ENCODE results near the gene PLA2G4B. TPM values are rescaled to one million over a fixed set of nuclear protein-coding genes. Genes with fewer than 3 reads are reported as not detected.

PLA2G4B gene
- total RNA-seq, 1 experiment from 2014 or later, result 4.1 TPM

DNA sequence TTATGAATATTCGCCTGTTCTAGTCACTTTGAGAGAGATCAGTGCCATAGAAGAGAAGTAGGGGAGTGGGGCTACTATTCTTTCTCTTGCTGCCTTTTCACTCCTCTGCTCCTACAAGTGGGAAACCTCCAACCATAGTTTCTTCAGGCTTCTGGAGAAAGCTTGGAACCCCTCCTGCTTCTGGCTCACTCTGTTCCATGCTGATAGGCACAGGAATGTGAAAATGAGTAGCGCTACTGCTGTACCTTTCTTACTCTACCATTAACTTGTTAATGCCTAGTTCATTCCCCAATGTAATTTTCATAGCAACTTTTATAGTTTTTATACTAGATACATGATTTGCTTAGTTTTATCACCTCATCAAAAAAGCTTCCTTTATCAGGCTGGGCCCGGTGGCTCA lies 37.5 kb upstream of the PLA2G4B start:
- no TSS peak for BruUV-seq (replicated peaks)
- no peaks in the 10 kb centered on the region for H3K9me3 Mint-ChIP-seq (ENCODE audit: low read depth, unreplicated experiment)
- CTCF ChIA-PET, result no interaction called here
- no peak overlapping the region for H3K27ac Mint-ChIP-seq (ENCODE audit: unreplicated experiment)
- H3K4me3 Mint-ChIP-seq (ENCODE audit: low read depth, unreplicated experiment), result no peak overlapping the region
- no peaks in the 10 kb centered on the region for H3K4me1 Mint-ChIP-seq (ENCODE audit: low read depth, unreplicated experiment)
- intact Hi-C loops (cut with micrococcal nuclease; ENCODE audit: unreplicated experiment), result no loop called here
- no peaks in the 10 kb centered on the region for H3K27me3 Mint-ChIP-seq (ENCODE audit: unreplicated experiment)
- DNase-seq, result no peak
- no peaks in the 10 kb centered on the region for H3K36me3 Mint-ChIP-seq (ENCODE audit: insufficient read depth, unreplicated experiment)
- TF ChIP-seq, protein P1, sequence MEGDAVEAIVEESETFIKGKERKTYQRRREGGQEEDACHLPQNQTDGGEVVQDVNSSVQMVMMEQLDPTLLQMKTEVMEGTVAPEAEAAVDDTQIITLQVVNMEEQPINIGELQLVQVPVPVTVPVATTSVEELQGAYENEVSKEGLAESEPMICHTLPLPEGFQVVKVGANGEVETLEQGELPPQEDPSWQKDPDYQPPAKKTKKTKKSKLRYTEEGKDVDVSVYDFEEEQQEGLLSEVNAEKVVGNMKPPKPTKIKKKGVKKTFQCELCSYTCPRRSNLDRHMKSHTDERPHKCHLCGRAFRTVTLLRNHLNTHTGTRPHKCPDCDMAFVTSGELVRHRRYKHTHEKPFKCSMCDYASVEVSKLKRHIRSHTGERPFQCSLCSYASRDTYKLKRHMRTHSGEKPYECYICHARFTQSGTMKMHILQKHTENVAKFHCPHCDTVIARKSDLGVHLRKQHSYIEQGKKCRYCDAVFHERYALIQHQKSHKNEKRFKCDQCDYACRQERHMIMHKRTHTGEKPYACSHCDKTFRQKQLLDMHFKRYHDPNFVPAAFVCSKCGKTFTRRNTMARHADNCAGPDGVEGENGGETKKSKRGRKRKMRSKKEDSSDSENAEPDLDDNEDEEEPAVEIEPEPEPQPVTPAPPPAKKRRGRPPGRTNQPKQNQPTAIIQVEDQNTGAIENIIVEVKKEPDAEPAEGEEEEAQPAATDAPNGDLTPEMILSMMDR (IDR thresholded peaks at IDR 0.05; ENCODE audit: unreplicated experiment), result no peak

DNA sequence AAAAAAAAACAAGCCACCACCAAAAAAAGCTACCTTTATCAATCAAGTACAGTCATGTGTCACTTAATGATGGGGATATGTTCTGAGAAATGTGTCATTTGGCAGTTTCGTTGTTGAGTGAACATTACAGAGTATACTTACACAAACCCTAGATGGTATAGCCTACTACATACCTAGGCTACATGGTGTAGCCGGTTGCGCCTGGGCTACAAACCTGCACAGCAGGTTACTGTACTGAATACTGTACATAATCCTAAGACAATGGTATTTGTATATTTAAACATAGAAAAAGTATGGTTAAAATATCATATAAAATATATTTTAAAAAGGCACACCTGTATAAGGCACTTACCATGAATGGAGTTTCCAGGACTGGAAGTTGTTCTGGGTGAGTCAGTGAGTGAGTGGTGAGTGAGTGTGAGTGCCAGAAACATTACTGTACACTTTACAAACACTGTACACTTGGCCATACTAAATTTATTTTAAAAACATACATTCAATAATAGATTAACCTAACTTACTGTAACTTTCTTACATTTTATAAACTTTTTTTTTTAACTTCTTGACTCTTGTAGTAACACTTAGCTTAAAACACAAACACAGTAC lies 36.7 kb upstream of the PLA2G4B start:
- no peaks in the 10 kb centered on the region for H3K4me1 Mint-ChIP-seq (ENCODE audit: low read depth, unreplicated experiment)
- CTCF ChIA-PET, result interaction anchor here (1.1 kb wide), 1 partner anchor 28 kb away, joined by 3 read pairs; the partner anchor contains the start of gene MAPKBP1
- DNase-seq, result no peak

DNA sequence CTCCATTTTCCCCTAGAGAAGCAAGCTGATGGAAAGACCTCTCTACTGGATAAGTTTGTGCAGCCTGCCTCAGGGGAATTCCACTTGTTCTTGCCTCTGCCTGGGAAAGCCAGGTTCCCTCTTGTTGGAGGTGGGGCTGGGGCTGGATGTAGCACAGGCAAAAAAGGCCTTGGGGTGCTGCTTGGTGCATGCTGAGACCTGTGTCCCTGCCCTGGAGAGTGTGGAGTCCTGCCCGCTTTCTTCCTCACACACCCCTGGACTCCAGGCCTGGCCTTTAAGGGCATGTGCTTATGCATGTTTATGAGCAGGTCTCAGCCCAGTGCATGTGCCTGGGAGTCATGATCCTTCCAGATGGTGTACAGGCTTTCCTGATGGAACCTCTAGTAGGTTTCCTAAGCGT lies 34.3 kb upstream of the PLA2G4B start:
- CTCF ChIA-PET, result no interaction called here
- intact Hi-C loops (cut with micrococcal nuclease; ENCODE audit: unreplicated experiment), result no loop called here
- BruUV-seq (replicated peaks), result no TSS peak

More for the DNA sequence above, 36.7 kb upstream of the PLA2G4B start:
- no peak overlapping the region for H3K4me3 Mint-ChIP-seq (ENCODE audit: low read depth, unreplicated experiment)
- no peaks in the 10 kb centered on the region for H3K9me3 Mint-ChIP-seq (ENCODE audit: low read depth, unreplicated experiment)
- no peaks in the 10 kb centered on the region for H3K27me3 Mint-ChIP-seq (ENCODE audit: unreplicated experiment)
- TF ChIP-seq, protein P1 (IDR thresholded peaks at IDR 0.05; ENCODE audit: unreplicated experiment), result no peak
- intact Hi-C loops (cut with micrococcal nuclease; ENCODE audit: unreplicated experiment), result no loop called here
- H3K36me3 Mint-ChIP-seq (ENCODE audit: insufficient read depth, unreplicated experiment), result no peaks in the 10 kb centered on the region
- H3K27ac Mint-ChIP-seq (ENCODE audit: unreplicated experiment), result no peak overlapping the region
- no TSS peak for BruUV-seq (replicated peaks)

DNA sequence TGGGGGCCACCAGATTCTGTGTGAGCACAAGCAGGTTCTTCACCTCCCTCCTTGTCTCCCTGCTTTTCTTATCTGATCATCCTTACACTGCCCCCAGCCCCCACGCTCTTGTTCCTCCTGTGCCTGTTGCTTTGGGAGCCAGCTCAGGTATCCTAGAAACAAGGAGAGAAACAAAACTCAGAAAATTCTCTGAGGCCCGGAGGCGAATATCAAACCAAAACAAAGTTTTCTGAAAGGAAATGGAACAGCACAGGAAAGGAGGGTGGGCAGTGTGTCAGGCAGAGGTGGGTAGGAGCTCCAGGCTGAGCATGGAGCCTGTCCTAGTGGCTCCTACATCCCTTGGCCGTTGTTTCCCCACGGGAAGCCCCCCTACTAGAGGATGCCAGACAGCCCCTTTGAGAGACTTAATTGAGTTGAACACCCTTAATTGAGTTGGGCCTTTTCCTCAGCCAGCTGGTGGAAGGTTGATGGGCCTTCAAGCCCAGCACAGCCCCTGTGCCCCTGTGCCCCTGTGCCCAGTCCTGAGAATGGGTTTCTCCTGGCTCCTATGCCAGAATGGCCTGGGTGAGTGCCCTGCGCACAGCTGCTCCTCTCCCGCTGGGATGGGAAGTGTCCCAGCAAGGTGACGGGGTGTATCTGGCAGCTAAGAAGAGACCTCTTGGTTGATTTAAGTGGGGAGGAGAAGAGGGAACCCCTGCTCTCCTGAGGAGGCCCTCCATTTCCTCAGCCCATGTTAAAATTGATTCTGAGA lies 33.6 kb upstream of the PLA2G4B start:
- Mint-ChIP-seq H3K9me3 (ENCODE audit: low read depth, unreplicated experiment) (no peaks in the 10 kb centered on the region), H3K27ac (ENCODE audit: unreplicated experiment) (no peak overlapping the region), H3K4me3 (ENCODE audit: low read depth, unreplicated experiment) (no peak overlapping the region), H3K27me3 (ENCODE audit: unreplicated experiment) (no peaks in the 10 kb centered on the region), H3K36me3 (ENCODE audit: insufficient read depth, unreplicated experiment) (no peaks in the 10 kb centered on the region), H3K4me1 (ENCODE audit: low read depth, unreplicated experiment) (no peaks in the 10 kb centered on the region)
- CTCF ChIA-PET, result no interaction called here
- intact Hi-C loops (cut with micrococcal nuclease; ENCODE audit: unreplicated experiment), result no loop called here
- no peak for DNase-seq
- BruUV-seq (replicated peaks), result no TSS peak
- TF ChIP-seq, protein P1 (IDR thresholded peaks at IDR 0.05; ENCODE audit: unreplicated experiment), result no peak

More for the DNA sequence above, 34.3 kb upstream of the PLA2G4B start:
- Mint-ChIP-seq H3K4me3 (ENCODE audit: low read depth, unreplicated experiment) (no peak overlapping the region), H3K9me3 (ENCODE audit: low read depth, unreplicated experiment) (no peaks in the 10 kb centered on the region), H3K36me3 (ENCODE audit: insufficient read depth, unreplicated experiment) (no peaks in the 10 kb centered on the region), H3K4me1 (ENCODE audit: low read depth, unreplicated experiment) (no peaks in the 10 kb centered on the region), H3K27ac (ENCODE audit: unreplicated experiment) (no peak overlapping the region), H3K27me3 (ENCODE audit: unreplicated experiment) (no peaks in the 10 kb centered on the region)
- TF ChIP-seq, protein P1 (IDR thresholded peaks at IDR 0.05; ENCODE audit: unreplicated experiment), result no peak
- no peak for DNase-seq
